Fibroblast of skin of abdomen (primary cell): ENCODE results near the gene NANOS2.
A peak's percentile ranks its signal among the peaks of the same experiment; 100 is the strongest.

Source experiments
- DNase-seq: peaks from one replicate; pipeline ENCODE4 v3.0.0-alpha.2; 2013

NANOS2 gene

DNA sequence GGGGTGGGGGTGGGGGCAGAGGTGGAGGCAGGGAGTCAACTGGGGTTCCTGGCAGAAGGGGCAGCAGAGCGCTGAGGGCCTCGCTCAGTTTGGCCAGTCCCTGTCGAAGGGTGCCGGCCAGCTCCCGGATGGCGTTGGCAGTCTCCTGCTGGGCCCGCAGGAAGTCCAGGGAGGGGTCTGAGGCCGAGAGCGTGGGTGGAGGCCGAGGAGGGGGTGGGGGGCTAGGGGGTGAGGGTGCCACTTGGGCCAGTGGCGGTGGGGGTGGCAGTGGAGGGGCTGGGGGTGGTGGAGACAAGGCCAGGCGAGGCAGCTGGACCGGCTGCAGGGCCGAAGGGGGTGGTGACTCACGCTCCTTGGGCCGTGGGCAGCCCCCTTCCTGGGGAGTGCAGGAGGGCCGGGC, 23.7 kb downstream of the NANOS2 start:
- no peak for DNase-seq

DNA sequence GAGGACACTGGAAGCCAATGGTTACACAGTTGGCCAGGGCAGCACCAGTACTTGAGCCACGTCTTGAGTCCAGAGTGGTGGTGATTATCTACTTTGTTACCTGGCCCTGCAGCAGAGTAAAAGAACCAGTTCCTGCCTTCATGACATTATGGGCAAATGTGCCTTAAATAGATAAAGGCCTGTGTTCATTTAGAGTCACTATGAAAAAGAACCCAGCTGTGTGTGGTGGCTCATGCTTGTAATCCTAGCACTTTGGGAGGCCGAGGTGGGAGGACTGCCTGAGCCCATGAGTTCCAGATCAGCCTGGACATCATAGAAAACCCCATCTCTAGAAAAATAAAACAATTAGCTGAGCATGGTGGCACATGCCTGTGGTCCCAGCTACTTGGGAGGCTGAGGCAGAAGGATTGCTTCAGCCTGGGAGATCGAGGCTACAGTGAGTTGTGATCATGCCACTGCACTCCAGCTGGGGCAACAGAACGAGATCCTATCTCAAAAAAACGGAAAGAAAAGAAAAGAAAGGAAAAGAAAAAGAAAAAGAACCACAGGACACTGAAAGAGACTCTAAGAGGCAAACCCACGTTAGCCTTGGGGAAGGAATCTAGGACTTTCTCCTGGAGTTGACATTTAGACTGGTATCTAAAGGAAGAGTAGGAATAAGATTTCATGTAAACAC, 25.2 kb downstream of the NANOS2 start:
- no peak for DNase-seq

DNA sequence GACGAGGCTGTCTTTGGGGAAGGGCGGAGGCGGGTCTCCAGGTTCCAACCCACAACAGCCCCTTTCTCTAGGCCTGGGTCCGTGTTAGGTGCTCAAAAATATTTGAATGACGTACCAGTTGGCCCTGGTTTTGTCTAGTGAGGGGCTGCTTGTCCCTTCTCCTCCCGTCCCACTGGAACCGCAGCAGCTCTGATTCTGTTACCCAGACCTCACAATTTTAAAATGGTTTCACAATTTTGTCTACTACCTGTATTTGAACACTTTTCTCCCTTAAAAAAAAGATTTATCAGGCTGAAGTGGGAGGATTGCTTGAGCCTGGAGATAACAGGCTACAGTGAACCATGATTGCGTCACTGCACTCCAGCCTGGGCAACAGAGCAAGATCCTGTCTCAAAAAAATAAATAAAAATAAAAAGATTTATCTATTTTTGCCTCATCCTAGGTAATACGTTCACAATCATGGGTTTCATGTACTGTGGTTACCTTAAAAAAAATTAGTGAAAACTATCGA, 27.3 kb downstream of the NANOS2 start:
- DNase-seq, result no peak

DNA sequence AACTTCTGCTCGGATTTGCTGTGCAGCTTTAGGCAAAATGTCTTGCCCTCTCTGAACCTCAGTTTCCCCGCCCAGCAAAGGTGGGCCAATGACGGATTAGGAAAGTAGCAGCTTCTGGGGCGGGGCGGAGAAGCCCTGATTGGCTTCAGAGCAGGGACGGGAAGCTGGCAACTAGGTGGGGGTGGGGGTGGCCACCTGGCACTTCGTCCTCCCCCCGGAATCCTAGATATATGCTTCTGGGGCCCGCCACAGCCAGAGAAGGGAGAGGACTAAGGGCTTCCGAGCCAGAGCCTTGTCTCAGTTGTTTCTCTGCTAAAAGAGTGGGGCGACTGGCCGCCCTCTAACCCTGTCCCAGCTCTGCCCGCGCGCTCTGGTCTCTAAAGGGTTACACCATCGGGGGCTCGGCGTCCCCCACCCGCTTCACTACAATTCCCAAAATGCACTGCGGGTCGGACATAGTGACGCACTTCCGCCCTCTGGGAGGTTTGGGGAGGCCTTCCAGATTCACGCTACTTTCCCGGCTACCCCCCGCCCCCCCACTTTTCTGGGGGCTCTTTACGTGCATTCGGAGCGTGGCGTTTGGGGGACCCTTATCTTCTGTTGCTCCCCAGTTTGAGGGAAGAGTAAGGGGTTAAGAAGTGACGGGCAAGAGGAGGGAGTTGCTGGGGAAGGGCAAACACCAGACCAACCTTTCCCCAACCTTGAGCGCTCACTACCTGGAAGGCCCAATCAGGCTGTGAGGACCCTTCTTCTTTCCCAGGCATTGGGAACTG, 28.0 kb downstream of the NANOS2 start:
- DNase-seq, result peak; percentile 94

DNA sequence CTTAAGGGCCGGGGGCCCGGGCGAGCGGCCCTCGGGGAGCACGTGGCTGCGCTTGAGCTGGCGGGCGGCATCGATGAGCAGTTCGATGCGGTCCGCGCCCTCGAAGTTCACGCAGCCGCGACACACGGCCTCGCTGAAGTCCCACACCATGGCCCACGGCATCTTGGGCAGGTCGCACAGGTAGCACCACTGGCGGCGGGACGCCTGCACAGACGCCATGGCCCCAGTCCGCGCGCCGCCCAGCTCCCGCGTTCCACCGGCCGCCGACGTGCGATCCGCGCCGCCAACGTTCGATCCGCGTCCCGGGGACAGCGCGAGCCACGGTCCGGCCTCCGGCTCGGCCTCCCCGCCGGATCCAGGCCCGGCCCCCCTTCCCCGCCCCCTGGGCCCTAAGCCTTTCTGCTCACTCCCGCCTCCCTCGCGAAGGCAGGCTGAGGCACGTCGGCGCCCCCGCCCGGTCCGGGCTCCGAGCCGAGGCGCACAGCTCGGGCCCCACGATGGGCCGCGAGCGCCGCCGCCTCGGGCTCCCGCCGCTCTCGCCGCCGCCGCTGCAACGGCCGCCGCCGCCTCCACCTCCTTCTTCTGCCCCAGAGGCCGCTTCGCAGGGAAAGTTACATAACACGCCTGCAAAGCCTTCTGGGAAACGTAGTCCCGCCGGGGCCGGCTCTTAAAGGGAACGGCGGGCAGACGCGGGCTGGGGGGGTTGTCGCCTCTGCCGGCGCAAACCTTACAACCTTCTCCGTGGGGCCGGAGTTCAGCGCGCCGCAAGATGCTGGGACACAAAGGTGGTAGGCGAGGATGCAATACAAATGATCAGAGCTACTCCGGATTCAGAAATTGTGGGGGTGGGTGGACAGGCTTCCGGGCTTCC, 28.8 kb downstream of the NANOS2 start, which contains the start of gene IRF2BP1:
Gene IRF2BP1 (minus strand): TSS at position 586 of the 871 bp plus-strand sequence. CDS start 367 bp downstream, at position 219.
- DNase-seq, result peak; percentile 92

DNA sequence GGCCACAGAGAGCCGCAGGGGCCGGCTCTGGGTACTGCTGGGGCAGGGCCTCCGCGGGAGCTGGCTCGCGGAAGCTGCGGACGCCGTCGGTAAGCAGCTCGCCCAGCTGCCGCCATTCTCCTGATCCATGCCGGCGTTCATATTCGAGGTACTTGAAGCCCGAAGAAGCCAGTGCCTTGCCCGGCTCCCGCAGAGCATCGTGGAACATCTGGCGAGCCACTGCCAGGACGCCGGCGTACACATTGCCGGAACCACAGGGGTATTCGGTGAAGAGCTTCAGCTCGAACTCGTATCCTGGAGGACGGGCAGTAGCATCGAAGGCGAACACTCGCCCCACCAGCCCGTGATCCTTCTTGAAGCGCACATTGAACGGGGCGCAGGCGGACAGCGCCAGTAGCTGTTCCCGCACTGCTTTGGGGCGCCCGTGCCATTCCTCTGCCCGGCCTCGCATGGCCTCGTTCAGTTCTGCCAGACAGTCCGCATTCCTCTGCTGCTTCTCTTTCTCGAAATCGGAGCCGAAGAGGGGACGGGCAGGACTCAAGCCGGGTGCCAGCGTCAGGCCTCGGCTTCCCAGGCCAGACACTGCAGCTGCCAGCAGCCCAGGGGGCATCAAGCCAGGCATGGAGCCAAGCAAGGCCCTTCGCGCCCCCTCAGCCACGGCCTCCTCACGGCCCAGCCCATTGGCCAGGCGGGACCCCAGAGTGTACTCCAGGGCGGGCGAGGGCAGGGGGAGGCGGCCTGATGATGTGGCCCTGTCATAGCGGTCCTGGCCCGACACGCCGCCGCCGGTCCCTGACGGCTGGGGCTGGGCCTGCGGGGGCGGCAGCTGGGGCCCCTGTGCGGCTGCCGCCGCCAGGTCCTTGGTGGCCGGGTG, 29.7 kb downstream of the NANOS2 start:
- DNase-seq, result no peak

DNA sequence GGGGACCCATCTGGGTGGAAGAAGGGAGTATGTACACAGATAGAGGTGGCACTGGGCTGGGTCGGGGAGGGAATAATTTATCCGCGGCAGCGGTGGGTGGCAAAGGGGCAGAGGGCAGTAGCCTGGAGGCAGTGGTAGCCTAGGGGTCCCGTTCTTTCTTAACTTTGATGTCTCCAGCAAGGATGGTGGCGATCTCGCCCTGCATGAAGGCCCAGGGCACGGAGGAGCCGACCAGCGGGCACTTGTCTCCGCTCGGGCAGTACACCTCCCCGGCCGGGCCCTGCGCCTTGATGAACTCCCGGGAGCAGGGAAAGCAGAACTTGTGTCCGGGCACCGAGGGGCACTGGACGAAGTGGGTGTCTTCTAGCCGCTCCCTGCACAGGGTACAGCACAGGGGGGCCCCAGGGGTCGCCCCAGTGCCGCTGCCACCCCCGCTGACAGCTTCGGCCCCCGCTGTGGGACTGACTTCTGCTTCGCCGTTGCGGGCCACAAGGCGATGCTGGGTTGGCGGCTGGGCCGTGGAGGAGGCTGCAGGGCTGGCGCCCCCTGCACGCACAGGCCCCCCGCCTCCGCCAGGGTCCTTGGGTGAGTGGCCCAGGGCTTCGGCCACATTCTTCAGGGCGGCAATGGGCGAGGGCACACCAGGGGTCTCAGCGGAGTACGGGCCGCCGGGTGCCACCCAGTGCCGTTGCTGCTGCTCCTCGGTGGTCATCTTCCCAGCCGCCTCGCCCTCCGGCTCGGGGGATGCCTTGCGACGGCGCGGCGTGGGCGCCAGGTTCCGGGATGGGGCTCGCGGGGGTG, 30.5 kb downstream of the NANOS2 start:
- no peak for DNase-seq

DNA sequence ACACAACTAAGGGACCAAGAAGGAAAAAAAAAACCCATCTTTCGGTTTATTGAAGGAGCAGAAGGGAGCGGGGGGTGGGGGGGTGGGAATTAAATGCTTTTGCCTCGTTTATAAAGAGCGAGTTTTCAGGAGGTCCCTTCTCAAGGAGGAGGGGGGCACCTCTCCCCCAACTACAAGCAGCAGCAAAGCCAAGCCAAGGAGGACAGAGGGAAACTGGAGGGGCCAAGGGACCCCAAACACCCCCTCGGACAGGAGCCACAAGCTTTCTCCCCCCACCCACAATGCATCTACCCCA, 31.0 kb downstream of the NANOS2 start:
- DNase-seq, result no peak

DNA sequence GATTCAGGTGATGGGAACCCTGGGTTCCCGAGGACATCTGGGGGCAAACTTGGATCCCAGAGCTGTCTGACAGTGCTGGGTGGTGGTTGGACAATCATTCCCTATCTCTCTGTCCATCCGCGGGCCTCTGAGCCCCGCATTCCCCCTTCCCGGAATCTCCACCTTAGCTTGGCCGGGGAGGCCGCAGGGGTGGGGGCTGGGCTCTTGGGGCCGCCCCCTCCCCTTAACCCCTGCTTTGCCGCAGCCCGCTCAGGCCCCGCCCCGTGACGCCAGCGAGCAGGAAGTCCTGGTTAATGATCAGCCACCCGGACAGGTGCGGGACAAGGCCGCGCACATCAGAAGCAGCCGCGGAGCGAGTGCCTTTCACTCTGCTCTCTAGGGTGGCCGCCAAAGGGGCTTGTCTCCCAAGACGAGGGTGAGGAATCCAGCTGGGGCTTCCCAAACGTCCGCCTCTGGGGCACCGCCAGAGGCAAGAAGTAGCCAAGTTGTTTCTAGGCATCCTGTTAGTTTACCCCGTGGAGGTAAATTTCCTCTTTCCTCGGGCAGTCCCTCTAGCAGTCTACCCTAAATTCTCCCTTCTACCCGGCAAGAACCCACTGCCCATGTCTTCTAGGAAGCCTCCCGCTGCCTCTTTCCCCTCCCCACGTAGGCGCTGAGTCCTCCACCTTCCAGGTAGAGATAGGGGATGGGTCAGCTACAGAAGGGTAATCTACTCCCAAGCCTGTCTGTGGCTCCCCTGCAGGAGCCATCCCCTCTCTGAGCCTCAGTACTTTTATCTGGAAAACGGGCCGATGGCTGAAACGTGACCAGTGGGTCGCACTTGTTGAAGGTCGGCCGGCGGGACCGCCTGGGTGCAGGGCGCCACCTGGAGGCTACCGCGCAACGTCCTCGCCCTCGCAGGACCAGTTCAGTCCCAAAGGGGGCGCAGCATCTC, 31.7 kb downstream of the NANOS2 start:
- DNase-seq, result peak; percentile 79

DNA sequence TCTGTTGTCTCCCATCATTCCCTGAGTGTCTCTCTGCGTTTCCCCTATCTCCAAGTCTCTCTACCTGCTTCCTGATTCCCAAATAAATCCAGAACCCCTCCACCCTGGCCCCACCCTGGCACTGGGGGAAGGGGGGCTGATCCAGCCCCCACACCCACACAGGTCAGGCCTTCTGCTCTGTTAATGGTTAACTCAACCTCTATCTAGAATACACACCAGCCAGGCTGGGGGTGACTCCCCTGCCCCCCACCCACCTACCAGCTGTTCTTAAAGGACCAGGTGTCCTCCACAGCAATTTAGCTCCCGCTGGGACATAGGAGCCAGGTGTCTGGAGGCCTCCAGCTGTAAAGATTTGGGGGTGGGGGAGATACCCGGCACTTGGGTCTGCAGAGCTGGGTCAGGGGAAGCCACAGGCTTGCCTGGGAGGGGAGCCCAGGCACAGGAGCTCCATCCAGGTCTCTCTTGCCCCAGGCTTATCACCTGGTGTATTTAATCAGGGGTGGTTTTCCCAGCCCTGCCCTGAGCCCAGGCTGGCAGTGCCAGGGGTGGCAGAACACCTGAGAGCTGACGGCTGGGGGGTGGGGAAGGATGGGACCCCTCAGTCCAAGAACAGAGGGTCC, 32.6 kb downstream of the NANOS2 start:
- DNase-seq, result no peak

DNA sequence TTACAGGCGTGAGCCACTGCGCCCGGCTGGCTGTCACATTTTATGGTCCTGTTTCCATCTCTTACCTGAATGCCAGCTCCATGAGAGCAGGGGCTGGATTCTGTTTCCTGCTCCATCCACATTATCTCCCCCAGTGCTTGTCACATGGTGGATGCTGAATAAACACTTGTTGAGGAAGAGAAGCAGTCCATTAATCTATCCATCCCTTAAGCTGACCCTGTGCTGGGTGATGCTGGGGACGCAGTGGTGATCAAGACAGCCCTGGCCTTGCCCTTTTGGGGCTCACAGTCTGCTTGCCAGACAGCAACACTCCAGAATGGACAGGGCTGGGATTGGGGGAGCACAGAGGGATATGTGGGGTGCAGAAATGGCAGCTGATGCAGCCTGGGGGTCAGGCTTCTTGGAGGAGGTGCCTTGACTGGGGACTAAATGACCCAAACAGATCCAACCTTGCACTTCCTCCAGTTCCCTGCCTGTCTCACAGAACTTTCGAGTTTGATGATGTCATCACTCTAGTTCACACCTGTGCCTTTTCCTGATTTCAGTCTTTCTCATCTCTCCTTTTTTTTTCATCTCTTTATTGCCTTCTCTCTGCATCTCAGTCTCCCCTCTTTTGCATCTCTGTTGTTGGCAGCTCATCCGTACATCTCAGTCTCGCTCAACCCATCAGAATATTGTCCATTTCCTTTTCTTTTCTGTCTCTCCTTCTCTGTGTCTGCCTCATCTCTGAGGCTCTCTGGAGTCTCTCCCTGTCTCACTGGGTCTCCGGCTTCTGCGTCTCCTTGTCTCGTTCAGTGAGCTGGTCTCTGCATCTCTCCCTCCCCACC, 33.3 kb downstream of the NANOS2 start:
- no peak for DNase-seq

DNA sequence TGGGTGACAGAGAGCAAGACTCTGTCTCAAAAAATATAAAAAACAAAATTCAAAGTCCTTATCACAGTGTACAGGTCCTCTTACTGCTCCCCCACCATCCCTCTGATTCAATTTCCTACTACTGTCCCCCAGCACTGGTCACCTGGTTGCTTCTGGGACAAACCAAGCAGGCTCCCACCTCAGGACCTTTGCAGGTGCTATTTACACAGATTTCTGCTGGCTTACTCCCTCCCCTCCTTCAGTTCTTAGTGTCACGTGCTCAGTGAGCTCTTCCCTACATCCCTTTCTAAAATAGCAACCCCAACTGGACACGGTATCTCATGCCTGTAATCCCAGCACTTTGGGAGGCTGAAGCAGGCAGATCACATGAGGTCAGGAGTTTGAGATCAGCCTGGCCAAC, 34.6 kb downstream of the NANOS2 start:
- no peak for DNase-seq

DNA sequence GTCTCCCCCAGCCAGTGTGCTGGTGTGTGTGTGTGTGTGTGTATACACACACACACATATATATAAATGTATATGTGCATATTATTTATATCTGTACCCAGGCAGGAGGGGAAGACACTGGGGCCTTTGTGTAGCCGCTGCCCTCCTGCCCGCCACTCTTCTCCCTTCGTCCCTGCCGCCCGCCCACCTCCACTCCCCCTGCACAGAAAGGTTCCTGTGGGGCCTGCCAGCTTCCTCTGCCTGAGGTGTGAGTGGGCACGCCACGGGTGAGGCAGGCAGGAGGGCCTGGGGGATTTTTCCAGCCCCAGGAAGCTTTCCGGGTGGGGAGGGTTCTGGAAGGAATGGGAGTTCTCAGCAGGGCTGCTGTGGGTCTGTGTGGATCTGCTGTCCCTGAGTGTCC, 35.5 kb downstream of the NANOS2 start:
- DNase-seq, result no peak

DNA sequence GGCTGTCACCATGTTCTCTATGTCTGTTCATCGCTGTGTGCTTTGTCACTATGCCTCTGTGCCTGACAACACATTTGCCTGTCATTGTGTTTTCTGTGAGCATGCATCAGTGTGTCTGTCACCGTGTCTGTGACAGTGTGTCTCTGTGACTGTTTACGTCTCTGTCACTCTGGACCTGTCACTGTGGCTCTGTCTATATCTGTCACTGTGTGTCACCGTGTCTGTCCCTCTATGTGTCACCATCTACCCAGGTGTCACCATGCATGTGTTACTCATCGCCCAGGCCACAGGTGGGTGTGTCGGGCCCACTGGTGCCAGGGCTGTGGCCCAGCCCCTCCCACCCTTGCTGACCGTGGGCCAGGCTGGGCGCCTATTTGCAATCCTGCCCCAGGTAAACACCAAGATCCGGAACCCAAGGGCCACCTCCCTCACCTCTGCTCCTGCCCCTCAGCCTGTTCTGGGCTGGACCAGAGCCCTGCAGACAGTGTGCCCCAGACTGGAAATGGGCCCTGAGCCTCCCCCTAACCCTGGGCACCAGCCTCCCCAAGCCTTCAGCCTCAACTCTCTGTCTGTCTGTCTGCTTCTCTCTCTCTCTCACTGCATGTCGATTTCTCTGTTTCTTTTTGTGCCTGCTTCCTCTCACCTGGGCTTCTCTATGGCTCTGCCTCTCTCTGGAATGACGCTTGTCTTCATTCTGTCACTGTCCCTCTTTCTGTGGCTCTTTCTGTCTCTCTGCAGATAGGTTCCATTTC, 36.4 kb downstream of the NANOS2 start:
- no peak for DNase-seq

DNA sequence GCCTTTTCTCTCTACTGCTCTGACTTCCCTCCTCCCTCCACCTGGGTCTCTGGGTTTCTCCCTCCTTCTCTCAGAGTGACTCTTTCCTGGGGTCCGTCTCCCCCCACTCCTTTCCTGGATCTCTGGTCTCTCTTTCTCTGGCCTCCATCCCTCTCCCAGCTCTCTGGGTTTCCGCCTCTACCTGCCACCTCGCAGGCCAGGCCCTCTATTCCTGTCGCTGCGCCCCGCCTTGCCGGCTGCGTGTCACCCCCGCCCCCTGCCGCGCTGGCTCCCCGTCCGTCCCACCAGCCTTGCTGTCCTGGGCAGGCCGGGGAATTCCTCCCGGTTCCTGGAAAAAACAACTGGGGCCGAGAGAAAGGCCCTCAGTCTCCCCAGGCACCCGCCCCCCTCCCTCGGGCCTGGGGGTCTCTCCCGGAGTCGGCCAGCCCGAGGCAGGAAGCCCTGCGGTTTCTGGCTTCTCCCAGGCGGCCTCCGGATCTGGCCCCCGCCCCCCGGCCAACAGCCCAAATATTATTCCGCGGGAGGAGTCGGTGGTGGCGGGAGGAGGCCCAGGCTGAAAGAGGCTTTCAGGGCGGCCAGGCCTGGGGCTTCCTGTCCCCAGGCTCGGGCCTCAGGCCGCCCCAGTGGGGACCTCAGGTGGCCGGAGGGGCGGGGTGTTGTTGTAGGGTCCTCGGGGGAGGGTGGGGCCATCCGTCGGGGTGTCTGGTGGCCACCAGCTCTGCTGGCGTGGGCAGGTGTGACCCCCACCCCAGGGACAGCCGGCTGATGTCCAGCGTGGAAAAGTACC, 38.0 kb downstream of the NANOS2 start:
- DNase-seq, result peak; percentile 72

DNA sequence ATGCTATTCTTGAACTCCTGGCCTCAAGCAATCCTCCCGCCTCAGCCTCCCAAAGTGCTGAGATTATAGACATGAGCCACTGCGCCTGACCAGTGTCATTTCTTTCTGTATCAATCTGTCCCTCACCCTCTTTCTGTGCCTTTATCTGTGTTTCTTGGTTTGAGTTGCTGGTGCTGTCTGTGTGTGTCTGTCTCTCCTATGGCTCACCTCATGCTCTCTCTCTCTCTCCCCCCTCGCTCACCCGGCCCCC, 38.5 kb downstream of the NANOS2 start:
- no peak for DNase-seq

DNA sequence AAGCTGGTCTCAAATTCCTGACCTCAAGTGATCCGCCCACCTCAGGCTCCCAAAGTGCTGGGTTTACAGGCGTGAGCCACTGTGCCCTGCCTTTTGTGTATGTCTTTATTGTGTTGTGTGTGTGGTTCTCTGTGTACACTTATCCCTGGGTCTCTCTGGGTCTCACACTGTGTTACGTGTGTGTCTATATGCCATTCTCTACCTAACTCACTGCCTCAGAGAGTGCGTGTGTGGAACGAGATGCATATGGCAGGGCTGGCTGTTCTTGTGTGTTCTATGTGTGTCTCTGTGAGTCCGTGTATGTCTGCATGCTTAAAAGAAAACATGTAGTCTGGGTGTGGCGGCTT, 40.0 kb downstream of the NANOS2 start:
- DNase-seq, result no peak
